Immature natural killer cell (primary cell): ENCODE data around the gene RDH11. TPM values are rescaled to one million over a fixed set of nuclear protein-coding genes. Genes with fewer than 3 reads are reported as not detected.
"Not testable (repeated sequence)": the region's sequence is repeated elsewhere in the genome, so short reads cannot be mapped to it uniquely, and the experiment has no call there.

Experiments
- DNase-seq, 3 donors: peaks; one replicate each; pipeline ENCODE4 v3.0.0; 2022; ENCODE audit warnings: mixed read lengths in 1 of 3
- H3K27ac Mint-ChIP-seq, 6 donors: one replicate each; pipeline ENCODE4 v1.8.0; 2020; ENCODE audit warnings: mixed read lengths in 6 of 6, mild to moderate bottlenecking in 5 of 6, inconsistent platforms in 4 of 6, moderate library complexity in 3 of 6
- H3K27me3 Mint-ChIP-seq, 3 donors: one replicate each; pipeline ENCODE4 v1.8.0; 2020 to 2021; ENCODE audit warnings: low read depth in 3 of 3, mild to moderate bottlenecking in 3 of 3, mixed read lengths in 3 of 3, moderate library complexity in 3 of 3, inconsistent platforms in 1 of 3
- H3K36me3 Mint-ChIP-seq, 3 donors: one replicate each; pipeline ENCODE4 v1.8.0; 2020; ENCODE audit warnings: mixed read lengths in 3 of 3, inconsistent platforms in 2 of 3, mild to moderate bottlenecking in 2 of 3
- H3K4me1 Mint-ChIP-seq, 2 donors: one replicate each; pipeline ENCODE4 v1.8.0; 2020; ENCODE audit warnings: inconsistent platforms in 2 of 2, mild to moderate bottlenecking in 2 of 2, mixed read lengths in 2 of 2, moderate library complexity in 1 of 2
- H3K4me3 Mint-ChIP-seq, 5 donors: one replicate each; pipeline ENCODE4 v1.8.0; 2020; ENCODE audit warnings: mild to moderate bottlenecking in 5 of 5, mixed read lengths in 5 of 5, inconsistent platforms in 3 of 5, moderate library complexity in 3 of 5
- H3K9me3 Mint-ChIP-seq, 6 donors: one replicate each; pipeline ENCODE4 v1.8.0; 2020; ENCODE audit warnings: mild to moderate bottlenecking in 6 of 6, mixed read lengths in 6 of 6, inconsistent platforms in 4 of 6, moderate library complexity in 3 of 6
- polyA plus RNA-seq, 3 donors: library from polyadenylated mRNA; unstranded; fragments of 300-500 nt; fragmentation: Illumina TruSeq; gene quantifications; one replicate each; pipeline ENCODE4 v1.2.3, GENCODE V29; 2021

The RDH11 gene
- polyA plus RNA-seq, 3 donors from 2014 or later = 62.7 to 113 (median 76.1) TPM

- Mint-ChIP-seq H3K36me3 (no peaks in the 10 kb centered on the region), H3K4me1 (peaks cover 2 to 6% of the 10 kb centered on the region in 2 donors), H3K27me3 (peaks cover 3 to 11% (median 6%) of the 10 kb centered on the region in 3 donors), H3K4me3 (no peak overlapping the region), H3K9me3 (no peaks in the 10 kb centered on the region), H3K27ac (no peak overlapping the region)
- no peak for DNase-seq
These were observed 24.3 kb upstream of the RDH11 start for GRCh38 chr14:67719866-67720265.

GRCh38 chr14:67719385-67719784 lies 23.8 kb upstream of the RDH11 start:
- H3K27me3 Mint-ChIP-seq = peaks cover 3 to 11% (median 6%) of the 10 kb centered on the region in 3 donors
- not testable (repeated sequence) for H3K4me1 Mint-ChIP-seq, H3K9me3 Mint-ChIP-seq, DNase-seq, H3K4me3 Mint-ChIP-seq, H3K36me3 Mint-ChIP-seq, H3K27ac Mint-ChIP-seq

- Mint-ChIP-seq H3K36me3 (no peaks in the 10 kb centered on the region), H3K27me3 (peaks cover 3 to 10% (median 4%) of the 10 kb centered on the region in 3 donors), H3K4me1 (peaks cover 2 to 6% of the 10 kb centered on the region in 2 donors), H3K9me3 (no peaks in the 10 kb centered on the region), H3K27ac (no peak overlapping the region), H3K4me3 (no peak overlapping the region)
- no peak for DNase-seq
These were observed 22.7 kb upstream of the RDH11 start for GRCh38 chr14:67718265-67718664.

- H3K4me3 Mint-ChIP-seq = no peak overlapping the region
- DNase-seq = no peak
These were observed 21.5 kb upstream of the RDH11 start for GRCh38 chr14:67717048-67717447.

GRCh38 chr14:67710209-67710608 lies 14.6 kb upstream of the RDH11 start:
- no peaks in the 10 kb centered on the region for H3K4me1 Mint-ChIP-seq
- no peaks in the 10 kb centered on the region for H3K36me3 Mint-ChIP-seq
- peaks cover 0 to 5% (median 0%) of the 10 kb centered on the region in 6 donors for H3K9me3 Mint-ChIP-seq
- DNase-seq = no peak
- H3K4me3 Mint-ChIP-seq = no peak overlapping the region
- H3K27ac Mint-ChIP-seq = no peak overlapping the region
- H3K27me3 Mint-ChIP-seq = peaks cover 0 to 1% (median 0%) of the 10 kb centered on the region in 3 donors

More at GRCh38 chr14:67717048-67717447, 21.5 kb upstream of the RDH11 start:
- Mint-ChIP-seq H3K27ac (no peak overlapping the region), H3K36me3 (no peaks in the 10 kb centered on the region), H3K9me3 (no peaks in the 10 kb centered on the region), H3K4me1 (no peaks in the 10 kb centered on the region), H3K27me3 (peaks cover 0 to 5% (median 3%) of the 10 kb centered on the region in 3 donors)

- not testable (repeated sequence) for H3K9me3 Mint-ChIP-seq, DNase-seq, H3K4me3 Mint-ChIP-seq, H3K36me3 Mint-ChIP-seq, H3K27me3 Mint-ChIP-seq, H3K27ac Mint-ChIP-seq, H3K4me1 Mint-ChIP-seq
These were observed 14.2 kb upstream of the RDH11 start for GRCh38 chr14:67709796-67710195.

- not testable (repeated sequence) for DNase-seq, H3K36me3 Mint-ChIP-seq, H3K27ac Mint-ChIP-seq, H3K27me3 Mint-ChIP-seq, H3K4me1 Mint-ChIP-seq, H3K9me3 Mint-ChIP-seq, H3K4me3 Mint-ChIP-seq
These were observed 13.8 kb upstream of the RDH11 start for GRCh38 chr14:67709346-67709745.

DNA sequence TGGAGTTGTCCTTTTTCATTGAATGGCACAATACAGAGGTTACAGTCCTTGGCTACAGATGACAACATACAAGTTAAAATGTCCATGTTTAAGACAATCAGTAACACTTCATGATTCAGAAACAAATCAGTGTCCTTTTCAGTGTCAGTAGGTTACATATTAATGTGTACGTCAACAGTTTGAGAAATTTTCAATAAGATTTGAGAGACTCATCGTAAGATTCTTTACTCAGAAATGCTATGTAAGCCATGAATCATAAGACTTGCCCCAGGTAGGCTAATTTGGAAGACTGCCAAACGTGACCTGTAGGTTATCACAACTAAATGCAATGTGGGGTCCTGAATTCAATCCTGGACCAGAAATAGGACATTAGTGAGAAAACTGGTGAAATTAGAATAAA lies 9.6 kb upstream of the RDH11 start:
- no peak overlapping the region for H3K4me3 Mint-ChIP-seq
- H3K36me3 Mint-ChIP-seq = no peaks in the 10 kb centered on the region
- H3K9me3 Mint-ChIP-seq = peaks cover 0 to 4% (median 0%) of the 10 kb centered on the region in 6 donors
- peaks cover 0 to 5% (median 0%) of the 10 kb centered on the region in 3 donors for H3K27me3 Mint-ChIP-seq
- no peak overlapping the region for H3K27ac Mint-ChIP-seq
- no peak for DNase-seq
- H3K4me1 Mint-ChIP-seq = no peaks in the 10 kb centered on the region

GRCh38 chr14:67704484-67705089 lies 9.0 kb upstream of the RDH11 start:
- H3K27ac Mint-ChIP-seq = no peak overlapping the region
- H3K4me1 Mint-ChIP-seq = no peaks in the 10 kb centered on the region
- DNase-seq = peak; percentile 42 to 54 (median 49)
- H3K9me3 Mint-ChIP-seq = no peaks in the 10 kb centered on the region
- H3K36me3 Mint-ChIP-seq = no peaks in the 10 kb centered on the region
- no peak overlapping the region for H3K4me3 Mint-ChIP-seq
- H3K27me3 Mint-ChIP-seq = peaks cover 0 to 5% (median 0%) of the 10 kb centered on the region in 3 donors

DNA sequence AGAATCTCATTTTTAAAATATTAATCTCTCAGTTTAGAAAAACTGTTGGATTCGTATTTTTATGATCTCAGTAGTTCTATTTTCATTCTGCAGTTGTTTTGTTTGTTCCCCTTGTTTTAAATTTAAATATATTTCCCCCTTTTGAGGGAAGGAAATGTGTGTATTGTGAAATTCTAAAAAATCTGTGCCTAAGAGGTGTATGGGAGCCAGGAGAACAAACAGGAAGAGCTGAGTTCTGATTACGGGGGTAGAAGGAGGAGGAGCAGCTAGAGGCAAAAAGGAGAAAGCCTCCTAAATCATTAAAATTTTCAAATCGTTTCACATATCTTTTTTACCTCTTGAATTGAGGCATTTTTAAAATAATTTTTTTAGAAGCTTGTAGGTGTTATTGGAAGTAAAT lies 8.4 kb upstream of the RDH11 start:
- Mint-ChIP-seq H3K27me3 (peaks cover 0 to 5% (median 0%) of the 10 kb centered on the region in 3 donors), H3K4me1 (no peaks in the 10 kb centered on the region), H3K27ac (no peak overlapping the region), H3K4me3 (no peak overlapping the region), H3K9me3 (no peaks in the 10 kb centered on the region), H3K36me3 (no peaks in the 10 kb centered on the region)
- no peak for DNase-seq

DNA sequence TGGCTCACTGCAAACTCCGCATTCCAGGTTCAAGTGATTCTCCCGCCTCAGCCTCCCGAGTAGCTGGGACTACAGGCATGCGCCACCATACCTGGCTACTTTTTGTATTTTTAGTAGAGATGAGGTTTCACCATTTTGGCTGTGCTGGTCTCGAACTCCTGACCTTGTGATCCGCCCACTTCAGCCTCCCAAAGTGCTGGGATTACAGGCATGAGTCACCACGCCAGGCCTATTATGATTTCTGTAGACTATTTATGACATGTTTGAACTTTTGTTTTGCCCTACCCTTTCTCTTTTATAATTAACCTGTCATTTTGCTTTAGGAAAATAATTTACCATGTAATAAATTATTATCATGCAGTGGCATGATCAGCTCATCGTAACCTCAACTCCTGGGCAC lies 5.9 kb upstream of the RDH11 start, which contains the start of gene RDH12:
Gene RDH12 (plus strand): TSS at position 395 of the 400 bp plus-strand sequence. CDS start 20,757 bp downstream, outside the sequence.
- not testable (repeated sequence) for H3K36me3 Mint-ChIP-seq, DNase-seq, H3K27ac Mint-ChIP-seq, H3K27me3 Mint-ChIP-seq, H3K4me1 Mint-ChIP-seq, H3K4me3 Mint-ChIP-seq, H3K9me3 Mint-ChIP-seq

DNA sequence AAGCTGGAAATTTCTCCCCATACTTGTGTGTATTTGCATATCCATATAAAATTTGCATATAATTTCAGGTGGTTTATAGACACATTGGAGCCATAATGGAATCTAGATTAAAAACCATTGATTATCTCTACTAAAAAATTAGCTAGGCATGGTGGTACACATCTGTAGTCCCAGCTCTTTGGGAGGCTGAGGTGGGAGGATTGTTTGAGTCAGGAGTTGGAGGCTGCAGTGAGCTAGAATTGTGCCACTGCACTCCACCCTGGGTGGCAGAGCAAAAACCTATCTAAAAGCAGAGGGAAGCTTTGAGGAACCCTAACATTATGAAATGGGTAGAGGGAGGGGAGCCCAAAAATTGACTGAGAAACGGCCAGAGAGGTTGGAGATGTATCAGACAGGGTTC lies 2.6 kb upstream of the RDH11 start:
- H3K27me3 Mint-ChIP-seq = peaks cover 0 to 3% (median 0%) of the 10 kb centered on the region in 3 donors
- H3K9me3 Mint-ChIP-seq = no peaks in the 10 kb centered on the region
- DNase-seq = no peak
- H3K27ac Mint-ChIP-seq = no peak overlapping the region
- H3K4me1 Mint-ChIP-seq = peaks cover 18% of the 10 kb centered on the region in 2 donors
- H3K36me3 Mint-ChIP-seq = no peaks in the 10 kb centered on the region
- no peak overlapping the region for H3K4me3 Mint-ChIP-seq

- no peak overlapping the region for H3K27ac Mint-ChIP-seq
These were observed 1.4 kb upstream of the RDH11 start for GRCh38 chr14:67697006-67697405.

GRCh38 chr14:67694791-67695393 lies 672 bp downstream of the RDH11 start:
- H3K4me1 Mint-ChIP-seq = peaks cover 18% of the 10 kb centered on the region in 2 donors
- peak; percentile 47 to 58 (median 51) for DNase-seq
- peaks cover 4 to 23% (median 5%) of the 10 kb centered on the region in 3 donors for H3K36me3 Mint-ChIP-seq
- peak overlapping the region; percentile 87 to 96 (median 92) for H3K27ac Mint-ChIP-seq
- H3K9me3 Mint-ChIP-seq = no peaks in the 10 kb centered on the region
- peaks cover 0 to 3% (median 0%) of the 10 kb centered on the region in 3 donors for H3K27me3 Mint-ChIP-seq
- peak overlapping the region; percentile 88 to 97 (median 89) for H3K4me3 Mint-ChIP-seq

More at GRCh38 chr14:67697006-67697405, 1.4 kb upstream of the RDH11 start:
- no peak overlapping the region for H3K4me3 Mint-ChIP-seq
- H3K36me3 Mint-ChIP-seq = peaks cover 0 to 5% (median 0%) of the 10 kb centered on the region in 3 donors
- DNase-seq = no peak
- no peaks in the 10 kb centered on the region for H3K9me3 Mint-ChIP-seq
- H3K4me1 Mint-ChIP-seq = peaks cover 18% of the 10 kb centered on the region in 2 donors
- peaks cover 0 to 3% (median 0%) of the 10 kb centered on the region in 3 donors for H3K27me3 Mint-ChIP-seq
